ENCODE data around the gene TMEM107. TPM values are rescaled to one million over a fixed set of nuclear protein-coding genes. Genes with fewer than 3 reads are reported as not detected.
A peak's percentile ranks its signal among the peaks of the same experiment; 100 is the strongest.

The TMEM107 gene
- total RNA-seq, 4 donors from 2014 or later, result 10.4 to 17.8 (median 13.6) TPM

- Histone ChIP-seq H3K36me3 (no peaks in the 10 kb centered on the region), H3K4me1 (peaks cover 66 to 83% (median 80%) of the 10 kb centered on the region in 4 donors), H3K27ac (replicated peaks in 1 of 4) (peak within 1 kb of the TSS in 3 of 4 donors; percentile 21 to 57 (median 33)), H3K27me3 (peaks cover 10 to 62% (median 39%) of the 10 kb centered on the region in 4 donors), H3K9me3 (no peaks in the 10 kb centered on the region), H3K4me3 (peak within 1 kb of the TSS; percentile 46 to 79 (median 64))
- no peak for TF ChIP-seq EP300 (IDR thresholded peaks at IDR 0.05)
- no peak for TF ChIP-seq POLR2A (IDR thresholded peaks at IDR 0.05; ENCODE audit: low read depth)
- TF ChIP-seq, protein P1, sequence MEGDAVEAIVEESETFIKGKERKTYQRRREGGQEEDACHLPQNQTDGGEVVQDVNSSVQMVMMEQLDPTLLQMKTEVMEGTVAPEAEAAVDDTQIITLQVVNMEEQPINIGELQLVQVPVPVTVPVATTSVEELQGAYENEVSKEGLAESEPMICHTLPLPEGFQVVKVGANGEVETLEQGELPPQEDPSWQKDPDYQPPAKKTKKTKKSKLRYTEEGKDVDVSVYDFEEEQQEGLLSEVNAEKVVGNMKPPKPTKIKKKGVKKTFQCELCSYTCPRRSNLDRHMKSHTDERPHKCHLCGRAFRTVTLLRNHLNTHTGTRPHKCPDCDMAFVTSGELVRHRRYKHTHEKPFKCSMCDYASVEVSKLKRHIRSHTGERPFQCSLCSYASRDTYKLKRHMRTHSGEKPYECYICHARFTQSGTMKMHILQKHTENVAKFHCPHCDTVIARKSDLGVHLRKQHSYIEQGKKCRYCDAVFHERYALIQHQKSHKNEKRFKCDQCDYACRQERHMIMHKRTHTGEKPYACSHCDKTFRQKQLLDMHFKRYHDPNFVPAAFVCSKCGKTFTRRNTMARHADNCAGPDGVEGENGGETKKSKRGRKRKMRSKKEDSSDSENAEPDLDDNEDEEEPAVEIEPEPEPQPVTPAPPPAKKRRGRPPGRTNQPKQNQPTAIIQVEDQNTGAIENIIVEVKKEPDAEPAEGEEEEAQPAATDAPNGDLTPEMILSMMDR (IDR thresholded peaks at IDR 0.05), result no peak
- no peak for TF ChIP-seq POLR2AphosphoS5 (IDR thresholded peaks at IDR 0.05)
- DNase-seq (ENCODE audit: extremely low spot score), result no peak
- intact Hi-C loops (cut with DNase I), result no loop called here
- WGBS, result 2% methylated on average over 29 of the region's 29 CpGs
These were observed 52.4 kb downstream of the TMEM107 start, which contains the start of gene HES7 for GRCh38 chr17:8123695-8124349. Gene HES7, minus strand, starts transcription at chr17:8124106. Its CDS starts 22 bp downstream, at chr17:8124084.

DNA sequence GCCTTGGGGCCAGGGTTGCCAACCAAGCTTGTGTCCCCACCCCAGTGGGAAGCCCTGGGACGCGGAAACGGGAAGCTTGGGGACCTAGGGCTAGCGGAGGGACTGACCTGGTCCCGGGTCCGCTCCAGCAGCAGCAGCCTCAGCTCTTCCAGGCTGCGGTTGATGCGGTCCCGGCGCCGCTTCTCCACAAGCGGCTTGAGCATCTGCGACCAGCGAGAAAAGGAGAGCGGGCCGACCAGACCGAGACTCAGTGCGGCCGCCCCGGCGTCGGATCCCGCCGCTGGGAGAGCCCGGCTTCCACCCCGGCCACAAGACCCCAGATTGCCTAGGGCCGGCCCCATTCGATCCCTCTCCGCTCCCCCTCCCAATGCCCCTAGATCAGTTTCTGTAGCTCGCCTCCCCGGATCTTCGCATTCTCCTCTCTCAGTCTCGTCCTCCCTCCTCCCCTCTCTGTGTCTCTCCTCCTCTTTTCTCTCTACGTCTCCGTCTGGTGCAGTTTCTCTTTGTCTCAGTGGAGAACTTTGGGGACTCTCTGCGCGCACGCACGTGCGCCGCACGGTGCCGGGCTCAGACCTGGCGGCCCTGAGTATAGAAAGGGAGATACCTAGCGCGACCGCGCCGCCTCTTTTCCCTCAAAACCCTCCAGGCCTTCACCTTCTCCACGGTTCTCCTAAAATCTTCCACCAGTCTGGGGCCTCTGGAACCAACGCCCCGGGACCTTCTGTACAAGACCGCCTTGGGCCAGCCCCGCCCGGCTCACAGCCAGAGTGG, 53.1 kb downstream of the TMEM107 start:
- H3K4me3 ChIP-seq, result peak overlapping the region; percentile 46 to 79 (median 58)
- no peak for DNase-seq (ENCODE audit: extremely low spot score)
- H3K27ac ChIP-seq (replicated peaks in 1 of 4), result peak overlapping the region in 3 of 4 donors; percentile 21 to 57 (median 33)
- under 1% methylated on average over 39 of the region's 55 CpGs for WGBS
- no peak for TF ChIP-seq POLR2AphosphoS5 (IDR thresholded peaks at IDR 0.05)
- TF ChIP-seq EP300 (IDR thresholded peaks at IDR 0.05), result no peak
- no peak for TF ChIP-seq POLR2A (IDR thresholded peaks at IDR 0.05; ENCODE audit: low read depth)
- TF ChIP-seq, protein P1 (IDR thresholded peaks at IDR 0.05), result no peak
- no peaks in the 10 kb centered on the region for H3K36me3 ChIP-seq
- H3K27me3 ChIP-seq, result peaks cover 10 to 55% (median 39%) of the 10 kb centered on the region in 4 donors
- no peaks in the 10 kb centered on the region for H3K9me3 ChIP-seq
- intact Hi-C loops (cut with DNase I), result no loop called here
- H3K4me1 ChIP-seq, result peaks cover 73 to 91% (median 87%) of the 10 kb centered on the region in 4 donors

Other genes starting within 250 kb of the TMEM107 start
- gene KCNAB3, start 246.5 kb downstream of the TMEM107 start, total RNA-seq, result 1 to 10 TPM in 1 of 4 donors, under 1 TPM in 3; 0.23 to 1.2 (median 0.41) TPM
- 10 to 100 TPM; 36.3 to 68.8 (median 43.1) TPM for gene TRAPPC1, start 244.4 kb downstream of the TMEM107 start, total RNA-seq
- 10 to 100 TPM; 14.4 to 20.0 (median 16.9) TPM for gene CNTROB, start 244.2 kb downstream of the TMEM107 start, total RNA-seq
- gene GUCY2D, start 173.8 kb downstream of the TMEM107 start, total RNA-seq, result 1 to 10 TPM in 1 of 4 donors, not detected in 3; 1.1 TPM
- gene ALOX15B, start 137.3 kb downstream of the TMEM107 start, total RNA-seq, result 1 to 10 TPM; 1.3 to 3.7 (median 2.0) TPM
- gene ALOX12B, start 88.7 kb downstream of the TMEM107 start, total RNA-seq, result not detected
- gene ALOXE3, start 57.9 kb downstream of the TMEM107 start, total RNA-seq, result not detected
- 1 to 10 TPM in 1 of 4 donors, not detected in 3; 1.4 TPM for gene HES7, start 52.3 kb downstream of the TMEM107 start, total RNA-seq
- 100 to 1,000 TPM; 127 to 263 (median 168) TPM for gene PER1, start 24.0 kb downstream of the TMEM107 start, total RNA-seq
- 10 to 100 TPM; 23.7 to 36.4 (median 33.0) TPM for gene VAMP2, start 13.4 kb downstream of the TMEM107 start, total RNA-seq
- 10 to 100 TPM in 3 of 4 donors, 1 to 10 TPM in 1; 8.6 to 22.4 (median 13.9) TPM for gene BORCS6, start 13.8 kb upstream of the TMEM107 start, total RNA-seq
- gene AURKB, start 34.2 kb upstream of the TMEM107 start, total RNA-seq, result 1 to 10 TPM in 1 of 4 donors, not detected in 3; 1.5 TPM
- gene CTC1, start 71.7 kb upstream of the TMEM107 start, total RNA-seq, result 10 to 100 TPM; 15.4 to 24.1 (median 17.2) TPM
- 10 to 100 TPM in 2 of 4 donors, 1 to 10 TPM in 2; 8.8 to 15.2 (median 11.2) TPM for gene PFAS, start 72.9 kb upstream of the TMEM107 start, total RNA-seq
- gene RANGRF, start 112.3 kb upstream of the TMEM107 start, total RNA-seq, result 10 to 100 TPM; 26.5 to 43.6 (median 34.4) TPM
- gene SLC25A35, start 119.0 kb upstream of the TMEM107 start, total RNA-seq, result 1 to 10 TPM in 3 of 4 donors, under 1 TPM in 1; 0.99 to 2.5 (median 1.3) TPM
- 10 to 100 TPM in 2 of 4 donors, 1 to 10 TPM in 2; 3.3 to 19.8 (median 12.6) TPM for gene ARHGEF15, start 133.9 kb upstream of the TMEM107 start, total RNA-seq
- not detected for gene ODF4, start 163.5 kb upstream of the TMEM107 start, total RNA-seq
- 1,000 to 10,000 TPM; 1,511 to 3,942 (median 2,863) TPM for gene RPL26, start 206.8 kb upstream of the TMEM107 start, total RNA-seq
- gene RNF222, start 221.4 kb upstream of the TMEM107 start, total RNA-seq, result under 1 TPM in 1 of 4 donors, not detected in 3; 0.42 TPM

Data from esophagus muscularis mucosa (tissue), 4 donors.